H1 (cell line): ENCODE data around the gene ADRM1. TPM values are rescaled to one million over a fixed set of nuclear protein-coding genes. Genes with fewer than 3 reads are reported as not detected.

Source experiments
- KDM5A ChIP-seq: fragments of 200-600 bp; IDR thresholded peaks from 2 replicates; pipeline ENCODE4 v1.7.1; 2012; ENCODE audit warnings: mild to moderate bottlenecking, low read length, inconsistent platforms, mixed read lengths
- POLR2A ChIP-seq, 2 experiments: IDR thresholded peaks; 1 replicate in 1 of 2; 2 replicates in 1 of 2; pipeline ENCODE4 v1.6.1; 2011; ENCODE audit warnings: low read depth in 2 of 2, low read length in 2 of 2, mild to moderate bottlenecking in 2 of 2; ENCODE audit errors: control extremely low read depth in 1 of 2
- TBP ChIP-seq: IDR thresholded peaks from 2 replicates; pipeline ENCODE4 v1.6.1; 2011; ENCODE audit warnings: low read depth, low read length, improper control_type of control experiment
- ZNF274 ChIP-seq: IDR thresholded peaks from 2 replicates; pipeline ENCODE4 v1.7.0; 2012; ENCODE audit warnings: low read length, borderline replicate concordance; ENCODE audit errors: extremely low read depth
- polyA plus RNA-seq, 7 experiments: library from polyadenylated mRNA; depleted of rRNA in 3 of 7; stranded (reverse) in 5 of 7; unstranded in 2 of 7; fragments of >200 nt in 5 of 7; fragments of 200-250 nt in 2 of 7; gene quantifications; 1 replicate in 5 of 7; 2 replicates in 1 of 7; 4 replicates in 1 of 7; pipeline versions ENCODE4 v1.2.1 to v1.2.3, GENCODE V29; 2011 to 2013; ENCODE audit warnings: missing spikeins in 2 of 7, mixed read lengths in 2 of 7
- total RNA-seq: library from RNA; stranded (reverse); fragmentation: NEBNext Ultra II Directional; extraction: Animal tissue kit (Norgen Biotek cat#: 25700); gene quantifications from 2 replicates; pipeline ENCODE4 v1.2.1, GENCODE V29; 2021

ADRM1 gene
- total and polyA plus RNA-seq, 2 of the 8 experiments (the other 6 are each of a cell fraction or from before 2014, with no cell fraction given), result 126 to 214 TPM

DNA sequence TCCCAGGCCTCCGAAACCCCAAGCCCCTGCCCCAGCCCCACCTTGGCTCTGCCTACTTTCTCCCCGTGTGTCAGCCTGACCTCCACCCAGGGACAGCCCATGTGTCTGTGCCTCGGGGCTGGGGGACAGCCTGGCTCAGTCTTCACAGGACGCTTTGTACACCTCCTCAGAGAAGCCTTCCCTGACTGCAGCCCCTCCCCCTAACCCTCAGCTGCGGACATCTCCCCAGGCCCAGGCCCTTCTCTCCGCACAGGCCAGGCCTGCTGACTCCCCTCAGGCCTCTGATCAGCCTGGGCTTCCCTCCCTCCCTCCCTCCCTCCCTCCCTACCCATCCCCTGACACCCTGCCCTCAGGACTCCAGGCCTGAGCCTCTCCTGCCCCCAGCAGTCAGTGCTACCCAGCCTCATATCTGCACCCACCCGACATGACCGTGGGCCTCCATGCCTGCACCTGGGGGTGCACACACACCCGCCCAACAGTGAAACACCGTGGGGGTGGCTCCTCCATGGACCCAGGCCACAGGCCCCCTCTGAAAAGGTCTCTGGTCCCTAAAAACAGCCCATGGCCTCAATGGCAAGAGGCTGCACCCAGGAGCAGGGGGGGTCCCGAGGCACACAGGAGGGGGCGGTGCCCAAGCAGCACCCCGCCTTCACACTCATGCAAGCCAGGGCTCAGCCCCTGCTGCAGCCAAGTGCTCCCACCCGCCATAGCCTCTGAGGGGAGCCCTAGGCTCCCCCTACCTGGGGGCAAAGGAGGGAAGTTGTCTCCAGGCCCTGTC, 51.4 kb downstream of the ADRM1 start (continued):
- no peak for TF ChIP-seq ZNF274
- TF ChIP-seq KDM5A, result no peak
- TF ChIP-seq TBP, result no peak
- no peak for TF ChIP-seq POLR2A (IDR thresholded peaks at IDR 0.05; ENCODE audit: control extremely low read depth in 1 of 2, low read depth in 2 of 2, low read length in 2 of 2)
